HepG2 (cell line): Measurements from ENCODE around the gene LRP1B. TPM values are rescaled to one million over a fixed set of nuclear protein-coding genes. Genes with fewer than 3 reads are reported as not detected.

Experiments
- ATAC-seq: fragments of 200-7000 bp; cut with Tn5 transposase; 3 replicates; pipeline ENCODE4 v1.9.1; 2020; ENCODE audit warnings: mild to moderate bottlenecking, moderate library complexity
- BruUV-seq: library from RNA; stranded (reverse); fragments of 400-500 nt; replicated peaks from 2 replicates; lab custom pipeline; 2021; lab: Mats Ljungman, UMichigan
- CTCF ChIA-PET: fragments of 300-600 bp; formaldehyde crosslinking; extraction: SDS; loops from one replicate; lab custom pipeline; 2021; ENCODE audit warnings: low total read pairs, inconsistent platforms, low intra/inter-chr PET ratio; lab: Yijun Ruan, JAX
- POLR2A ChIA-PET: fragments of 350-600 bp; sonication (Branson Sonifier 250); formaldehyde crosslinking; loops from one replicate; lab custom pipeline; 2020; ENCODE audit warnings: antibody characterized with exemption, inconsistent platforms; lab: Yijun Ruan, JAX
- DNase-seq: peaks from one replicate; pipeline ENCODE4 v3.0.0-alpha.2; 2015; ENCODE audit warnings: low spot score
- FAIRE-seq: peaks from 3 replicates; lab custom pipeline; 2011; peaks lifted over from hg19 to GRCh38; lab: Jason Lieb, UNC
- H2AFZ ChIP-seq: one replicate; pipeline ENCODE4 v1.6.1; 2011; ENCODE audit warnings: low read length, inconsistent platforms
- H3K27ac ChIP-seq: fragments of 300-600 bp; 3 replicates; pipeline ENCODE4 v1.8.0; 2011; ENCODE audit warnings: mixed run types, mild to moderate bottlenecking, mixed read lengths, low read length, inconsistent platforms; ENCODE audit not compliant: insufficient read depth; ENCODE audit errors: extremely low read length
- H3K27me3 ChIP-seq, 2 experiments: fragments of 200-600 bp in 1 of 2; 2 replicates in 1 of 2; 3 replicates in 1 of 2; pipeline versions ENCODE4 v1.6.0 to v1.8.0; 2011; ENCODE audit warnings: low read length in 2 of 2, mild to moderate bottlenecking in 2 of 2, moderate library complexity in 2 of 2, inconsistent platforms in 1 of 2; ENCODE audit not compliant: insufficient read depth in 2 of 2, control insufficient read depth in 1 of 2
- H3K36me3 ChIP-seq, 2 experiments: fragments of 200-600 bp in 1 of 2; replicated peaks in 1 of 2; 2 replicates in 1 of 2; 3 replicates in 1 of 2; pipeline versions ENCODE4 v1.5.1 to v1.8.0; 2011; ENCODE audit warnings: low read length in 2 of 2, inconsistent platforms in 1 of 2; ENCODE audit not compliant: insufficient read depth in 2 of 2, control insufficient read depth in 1 of 2
- H3K4me1 ChIP-seq: 2 replicates; pipeline ENCODE4 v1.5.1; 2012; ENCODE audit warnings: low read length, inconsistent platforms; ENCODE audit not compliant: insufficient read depth
- H3K4me2 ChIP-seq: 2 replicates; pipeline ENCODE4 v1.6.0; 2011; ENCODE audit warnings: low read depth, low read length, inconsistent platforms
- H3K4me3 ChIP-seq, 3 experiments: fragments of 200-600 bp in 1 of 3; sonication (generic), shearing (Covaris generic) in 1 of 3; replicated peaks in 1 of 3; 2 replicates each; pipeline ENCODE4 v1.5.1; 2011 to 2016; ENCODE audit warnings: low read length in 3 of 3, inconsistent platforms in 2 of 3, low read depth in 2 of 3, mild to moderate bottlenecking in 2 of 3, control low read depth in 1 of 3, mixed read lengths in 1 of 3; ENCODE audit not compliant: insufficient read depth in 1 of 3
- H3K79me2 ChIP-seq: one replicate; pipeline ENCODE4 v1.6.1; 2011; ENCODE audit warnings: low read length, inconsistent platforms; ENCODE audit not compliant: insufficient read depth
- H3K9ac ChIP-seq: 2 replicates; pipeline ENCODE4 v1.6.0; 2011; ENCODE audit warnings: mild to moderate bottlenecking, low read depth, low read length, inconsistent platforms; ENCODE audit not compliant: insufficient read depth
- H3K9me3 ChIP-seq: 2 replicates; pipeline ENCODE4 v1.5.1; 2012; ENCODE audit warnings: mild to moderate bottlenecking, low read length
- H4K20me1 ChIP-seq: 2 replicates; pipeline ENCODE4 v1.6.0; 2011; ENCODE audit warnings: inconsistent platforms, mild to moderate bottlenecking, low read length, moderate library complexity; ENCODE audit not compliant: insufficient read depth
- ATM ChIP-seq: fragments of 450-650 bp; IDR thresholded peaks from 2 replicates; pipeline ENCODE4 v1.7.1; 2017; ENCODE audit warnings: mild to moderate bottlenecking, borderline replicate concordance
- FIP1L1 ChIP-seq: fragments of 200-400 bp; formaldehyde crosslinking; IDR thresholded peaks from 2 replicates; pipeline ENCODE4 v1.6.1; 2018; ENCODE audit warnings: low read depth, mild to moderate bottlenecking, low read length, moderate library complexity, borderline replicate concordance; ENCODE audit not compliant: insufficient read depth
- HHEX ChIP-seq: IDR thresholded peaks from 2 replicates; pipeline ENCODE4 v1.6.1; 2016; ENCODE audit warnings: control low read depth
- MEIS1 ChIP-seq: sonication (generic); formaldehyde crosslinking; IDR thresholded peaks from 2 replicates; pipeline ENCODE4 v1.9.0; 2021; ENCODE audit warnings: mild to moderate bottlenecking, missing genetic modification reagents, moderate library complexity, borderline replicate concordance
- NFRKB ChIP-seq: fragments of 450-650 bp; IDR thresholded peaks from 2 replicates; pipeline ENCODE4 v1.6.1; 2017
- RFX5 ChIP-seq: IDR thresholded peaks from 2 replicates; pipeline ENCODE4 v1.6.1; 2011; ENCODE audit warnings: low read depth, low read length, improper control_type of control experiment
- TEAD2 ChIP-seq: sonication (generic); formaldehyde crosslinking; IDR thresholded peaks from 2 replicates; pipeline ENCODE4 v1.9.0; 2021; ENCODE audit warnings: missing genetic modification reagents
- ZNF33A ChIP-seq: sonication (generic); formaldehyde crosslinking; IDR thresholded peaks from 2 replicates; pipeline ENCODE4 v1.5.1; 2020; ENCODE audit warnings: missing genetic modification reagents, mild to moderate bottlenecking, moderate library complexity, borderline replicate concordance
- ZNF367 ChIP-seq: sonication (generic); formaldehyde crosslinking; IDR thresholded peaks from 2 replicates; pipeline ENCODE4 v1.4.0; 2020; ENCODE audit warnings: missing genetic modification reagents, borderline replicate concordance
- ZNF543 ChIP-seq: sonication (generic); formaldehyde crosslinking; IDR thresholded peaks from 2 replicates; pipeline ENCODE4 v1.4.0; 2020; ENCODE audit warnings: mild to moderate bottlenecking, missing genetic modification reagents
- ZSCAN12 ChIP-seq: sonication (generic); formaldehyde crosslinking; IDR thresholded peaks from 2 replicates; pipeline ENCODE4 v1.9.0; 2021; ENCODE audit warnings: mild to moderate bottlenecking, missing genetic modification reagents
- WGBS: methylation state at CpG from one replicate; pipeline ENCODE4 v1.1.6; 2017; ENCODE audit warnings: low lambda C conversion rate; 5-methylcytosine and 5-hydroxymethylcytosine counted together
- in situ Hi-C: cut with HindIII; loops from 2 replicates; pipeline ENCODE4 v1.10.0; 2017; ENCODE audit warnings: low pct_unique_long_range_greater_than_20kb; ENCODE audit not compliant: extremely low pct_ligation_motif_present
- intact Hi-C: fragments of 100-400 bp; cut with micrococcal nuclease; formaldehyde crosslinking; loops from one replicate; pipeline ENCODE4 v1.10.0; 2022; ENCODE audit not compliant: unreplicated experiment
- polyA plus RNA-seq, 8 experiments: library from polyadenylated mRNA; depleted of rRNA in 3 of 8; stranded (reverse) in 7 of 8; unstranded in 1 of 8; fragments of >200 nt; fragmentation: Illumina TruSeq in 4 of 8; extraction: Trizol in 4 of 8; gene quantifications; 2 replicates each; pipeline versions ENCODE4 v1.2.1 to v1.2.3, GENCODE V29; 2011 to 2016; ENCODE audit warnings: low read depth in 4 of 8, missing spikeins in 1 of 8, mixed read lengths in 1 of 8; ENCODE audit not compliant: insufficient read depth in 1 of 8
- total RNA-seq, 5 experiments: library from RNA; depleted of rRNA; stranded (reverse); fragments of >200 nt; fragmentation: Illumina TruSeq; extraction: Trizol; gene quantifications; 2 replicates each; pipeline ENCODE4 v1.2.3, GENCODE V29; 2016; ENCODE audit warnings: low read depth in 1 of 5
- TF ChIP-seq, protein P1 (sequence below): sonication (generic); formaldehyde crosslinking; IDR thresholded peaks from 2 replicates; pipeline ENCODE4 v1.8.0; 2022; ENCODE audit warnings: missing genetic modification reagents, mild to moderate bottlenecking, borderline replicate concordance
- TF ChIP-seq, protein P2 (sequence below): sonication (generic); formaldehyde crosslinking; conservative IDR thresholded peaks from 2 replicates; pipeline ENCODE4 v1.8.0; 2022; ENCODE audit warnings: mild to moderate bottlenecking, moderate library complexity, missing genetic modification reagents
- TF ChIP-seq, protein P3 (sequence below): sonication (generic); formaldehyde crosslinking; IDR thresholded peaks from 2 replicates; pipeline ENCODE4 v1.5.0; 2020; ENCODE audit warnings: missing genetic modification reagents

LRP1B gene
- total and polyA plus RNA-seq, 2 of the 13 experiments (the other 11 are each of a cell fraction or from before 2014, with no cell fraction given) = 0.04 TPM; not detected in 1

DNA sequence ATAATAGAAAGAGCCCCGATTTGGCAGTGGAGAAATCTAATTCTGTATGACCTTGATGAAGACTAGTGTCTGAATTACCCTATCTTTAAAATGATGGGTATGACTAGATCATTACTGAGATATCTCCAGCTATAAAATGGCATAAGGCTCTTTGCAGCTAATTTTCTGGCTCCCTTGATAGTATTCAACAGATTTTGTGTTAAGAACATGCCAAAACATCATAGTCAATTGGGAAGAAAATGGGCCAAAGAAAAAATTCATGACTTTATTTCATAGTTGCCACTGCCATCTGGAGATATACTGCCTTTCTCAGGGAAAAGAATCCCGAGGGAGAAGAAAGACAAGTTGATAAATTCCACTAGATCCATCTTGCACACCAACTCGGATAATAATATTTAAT, 1618.7 kb downstream of the LRP1B start:
- BruUV-seq = no TSS peak
- Histone ChIP-seq H3K27ac (no peak overlapping the region), H3K4me1 (no peaks in the 10 kb centered on the region), H3K27me3 (no peaks in the 10 kb centered on the region), H3K9me3 (no peaks in the 10 kb centered on the region), H3K9ac (no peak overlapping the region), H2AFZ (no peak overlapping the region), H3K4me2 (no peak overlapping the region), H3K36me3 (no peaks in the 10 kb centered on the region), H3K79me2 (no peaks in the 10 kb centered on the region), H3K4me3 (no peak overlapping the region), H4K20me1 (no peaks in the 10 kb centered on the region)
- in situ Hi-C loops (no loop called here), intact Hi-C loops (no loop called here)
- no peak for DNase-seq
- TF ChIP-seq ZNF33A (CRISPR knock-in tag) (no peak), NFRKB (no peak), RFX5 (no peak), ZSCAN12 (CRISPR knock-in tag) (no peak), ZNF367 (CRISPR knock-in tag) (no peak), ZNF543 (CRISPR knock-in tag) (no peak), ATM (no peak), MEIS1 (CRISPR knock-in tag) (no peak), HHEX (CRISPR knock-in tag) (no peak), TEAD2 (CRISPR knock-in tag) (no peak), FIP1L1 (no peak)
- TF ChIP-seq, protein P1, sequence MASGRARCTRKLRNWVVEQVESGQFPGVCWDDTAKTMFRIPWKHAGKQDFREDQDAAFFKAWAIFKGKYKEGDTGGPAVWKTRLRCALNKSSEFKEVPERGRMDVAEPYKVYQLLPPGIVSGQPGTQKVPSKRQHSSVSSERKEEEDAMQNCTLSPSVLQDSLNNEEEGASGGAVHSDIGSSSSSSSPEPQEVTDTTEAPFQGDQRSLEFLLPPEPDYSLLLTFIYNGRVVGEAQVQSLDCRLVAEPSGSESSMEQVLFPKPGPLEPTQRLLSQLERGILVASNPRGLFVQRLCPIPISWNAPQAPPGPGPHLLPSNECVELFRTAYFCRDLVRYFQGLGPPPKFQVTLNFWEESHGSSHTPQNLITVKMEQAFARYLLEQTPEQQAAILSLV (CRISPR knock-in tag) = no peak
- TF ChIP-seq, protein P2, sequence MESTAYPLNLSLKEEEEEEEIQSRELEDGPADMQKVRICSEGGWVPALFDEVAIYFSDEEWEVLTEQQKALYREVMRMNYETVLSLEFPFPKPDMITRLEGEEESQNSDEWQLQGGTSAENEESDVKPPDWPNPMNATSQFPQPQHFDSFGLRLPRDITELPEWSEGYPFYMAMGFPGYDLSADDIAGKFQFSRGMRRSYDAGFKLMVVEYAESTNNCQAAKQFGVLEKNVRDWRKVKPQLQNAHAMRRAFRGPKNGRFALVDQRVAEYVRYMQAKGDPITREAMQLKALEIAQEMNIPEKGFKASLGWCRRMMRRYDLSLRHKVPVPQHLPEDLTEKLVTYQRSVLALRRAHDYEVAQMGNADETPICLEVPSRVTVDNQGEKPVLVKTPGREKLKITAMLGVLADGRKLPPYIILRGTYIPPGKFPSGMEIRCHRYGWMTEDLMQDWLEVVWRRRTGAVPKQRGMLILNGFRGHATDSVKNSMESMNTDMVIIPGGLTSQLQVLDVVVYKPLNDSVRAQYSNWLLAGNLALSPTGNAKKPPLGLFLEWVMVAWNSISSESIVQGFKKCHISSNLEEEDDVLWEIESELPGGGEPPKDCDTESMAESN (CRISPR knock-in tag) = no peak
- TF ChIP-seq, protein P3, sequence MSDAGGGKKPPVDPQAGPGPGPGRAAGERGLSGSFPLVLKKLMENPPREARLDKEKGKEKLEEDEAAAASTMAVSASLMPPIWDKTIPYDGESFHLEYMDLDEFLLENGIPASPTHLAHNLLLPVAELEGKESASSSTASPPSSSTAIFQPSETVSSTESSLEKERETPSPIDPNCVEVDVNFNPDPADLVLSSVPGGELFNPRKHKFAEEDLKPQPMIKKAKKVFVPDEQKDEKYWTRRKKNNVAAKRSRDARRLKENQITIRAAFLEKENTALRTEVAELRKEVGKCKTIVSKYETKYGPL (CRISPR knock-in tag) = no peak
- CTCF ChIA-PET = no interaction called here
- no peak for ATAC-seq
- WGBS = 2% methylated on average over 3 of the region's 3 CpGs
- POLR2A ChIA-PET = no interaction called here
- no peak for FAIRE-seq
